Skeletal muscle satellite cell (primary cell): ENCODE measurements around the gene RGL2.

ENCODE experiments used
- H3K27me3 ChIP-seq: 2 replicates; pipeline ENCODE4 v1.7.0; 2013; ENCODE audit warnings: low read length; ENCODE audit not compliant: control insufficient read depth, insufficient read depth
- H3K36me3 ChIP-seq: 2 replicates; pipeline ENCODE4 v1.7.0; 2013; ENCODE audit warnings: mild to moderate bottlenecking, control low read depth, low read length; ENCODE audit not compliant: insufficient read depth
- H3K4me1 ChIP-seq: 2 replicates; pipeline ENCODE4 v1.7.0; 2013; ENCODE audit warnings: low read length; ENCODE audit not compliant: control insufficient read depth, insufficient read depth
- H3K4me2 ChIP-seq: 2 replicates; pipeline ENCODE4 v1.7.0; 2013; ENCODE audit warnings: mild to moderate bottlenecking, low read length
- H3K4me3 ChIP-seq: 2 replicates; pipeline ENCODE4 v1.7.0; 2013; ENCODE audit warnings: low read length
- H3K9ac ChIP-seq: 2 replicates; pipeline ENCODE4 v1.7.0; 2013; ENCODE audit warnings: mild to moderate bottlenecking, low read depth, low read length, moderate library complexity
- H3K9me3 ChIP-seq: replicated peaks from 2 replicates; pipeline ENCODE4 v1.7.0; 2013; ENCODE audit warnings: mild to moderate bottlenecking, control low read depth, low read length

RGL2 gene

GRCh38 chr6:33299237-33299944, 649 bp upstream of the RGL2 start:
- Histone ChIP-seq H3K4me3 (peak overlapping the region; percentile 87), H3K4me1 (peaks cover 6% of the 10 kb centered on the region), H3K9ac (peak overlapping the region; percentile 96), H3K27me3 (no peaks in the 10 kb centered on the region), H3K36me3 (peaks cover 9% of the 10 kb centered on the region), H3K9me3 (no peaks in the 10 kb centered on the region), H3K4me2 (peak overlapping the region; percentile 89)

- Histone ChIP-seq H3K9me3 (no peaks in the 10 kb centered on the region), H3K4me2 (peak overlapping the region; percentile 89), H3K4me1 (peaks cover 6% of the 10 kb centered on the region), H3K27me3 (no peaks in the 10 kb centered on the region), H3K36me3 (peaks cover 3% of the 10 kb centered on the region), H3K9ac (peak overlapping the region; percentile 96), H3K4me3 (peak overlapping the region; percentile 87)
Observed at GRCh38 chr6:33297956-33298772, 578 bp downstream of the RGL2 start.

GRCh38 chr6:33297406-33297955, 1.3 kb downstream of the RGL2 start:
- no peaks in the 10 kb centered on the region for H3K27me3 ChIP-seq
- H3K9me3 ChIP-seq, result no peaks in the 10 kb centered on the region
- H3K4me1 ChIP-seq, result peaks cover 6% of the 10 kb centered on the region
- H3K4me3 ChIP-seq, result peak overlapping the region; percentile 87
- peak overlapping the region; percentile 77 for H3K9ac ChIP-seq
- peaks cover 4% of the 10 kb centered on the region for H3K36me3 ChIP-seq
- peak overlapping the region; percentile 89 for H3K4me2 ChIP-seq

- H3K4me3 ChIP-seq, result peak overlapping the region; percentile 87
- H3K9ac ChIP-seq, result peak overlapping the region; percentile 77
- no peaks in the 10 kb centered on the region for H3K27me3 ChIP-seq
- peaks cover 10% of the 10 kb centered on the region for H3K36me3 ChIP-seq
- H3K4me2 ChIP-seq, result peak overlapping the region; percentile 89
- peaks cover 6% of the 10 kb centered on the region for H3K4me1 ChIP-seq
- H3K9me3 ChIP-seq, result no peaks in the 10 kb centered on the region
Observed at GRCh38 chr6:33296797-33297405, 1.8 kb downstream of the RGL2 start.

- Histone ChIP-seq H3K9me3 (no peaks in the 10 kb centered on the region), H3K4me3 (no peak overlapping the region), H3K27me3 (no peaks in the 10 kb centered on the region), H3K9ac (no peak overlapping the region), H3K36me3 (peaks cover 15% of the 10 kb centered on the region), H3K4me1 (peaks cover 6% of the 10 kb centered on the region), H3K4me2 (no peak overlapping the region)
Observed at GRCh38 chr6:33295621-33296369, 2.9 kb downstream of the RGL2 start.

- no peak overlapping the region for H3K9ac ChIP-seq
- H3K9me3 ChIP-seq, result no peaks in the 10 kb centered on the region
- peaks cover 13% of the 10 kb centered on the region for H3K4me1 ChIP-seq
- H3K27me3 ChIP-seq, result no peaks in the 10 kb centered on the region
- H3K4me2 ChIP-seq, result no peak overlapping the region
- H3K4me3 ChIP-seq, result no peak overlapping the region
- H3K36me3 ChIP-seq, result peaks cover 15% of the 10 kb centered on the region
Observed at GRCh38 chr6:33294086-33294823, 4.5 kb downstream of the RGL2 start.

- Histone ChIP-seq H3K27me3 (no peaks in the 10 kb centered on the region), H3K9me3 (no peaks in the 10 kb centered on the region), H3K9ac (no peak overlapping the region), H3K4me1 (peaks cover 17% of the 10 kb centered on the region), H3K4me2 (no peak overlapping the region), H3K4me3 (no peak overlapping the region), H3K36me3 (peaks cover 15% of the 10 kb centered on the region)
Observed at GRCh38 chr6:33292996-33293682, 5.6 kb downstream of the RGL2 start.

- H3K9me3 ChIP-seq, result no peaks in the 10 kb centered on the region
- peak overlapping the region; percentile 98 for H3K4me3 ChIP-seq
- H3K4me2 ChIP-seq, result peak overlapping the region; percentile 93
- H3K9ac ChIP-seq, result peak overlapping the region; percentile 90
- H3K36me3 ChIP-seq, result peaks cover 33% of the 10 kb centered on the region
- H3K4me1 ChIP-seq, result peaks cover 16% of the 10 kb centered on the region
- H3K27me3 ChIP-seq, result no peaks in the 10 kb centered on the region
Observed at GRCh38 chr6:33290459-33290858, 8.3 kb downstream of the RGL2 start.

- no peaks in the 10 kb centered on the region for H3K27me3 ChIP-seq
- no peaks in the 10 kb centered on the region for H3K9me3 ChIP-seq
- peak overlapping the region; percentile 93 for H3K4me2 ChIP-seq
- H3K4me3 ChIP-seq, result peak overlapping the region; percentile 98
- H3K36me3 ChIP-seq, result peaks cover 38% of the 10 kb centered on the region
- H3K9ac ChIP-seq, result peak overlapping the region; percentile 90
- H3K4me1 ChIP-seq, result peaks cover 16% of the 10 kb centered on the region
Observed at GRCh38 chr6:33289784-33290315, 8.9 kb downstream of the RGL2 start.
